ENCODE results near the gene EZH2.
A peak's percentile ranks its signal among the peaks of the same experiment; 100 is the strongest.

EZH2 gene

DNA sequence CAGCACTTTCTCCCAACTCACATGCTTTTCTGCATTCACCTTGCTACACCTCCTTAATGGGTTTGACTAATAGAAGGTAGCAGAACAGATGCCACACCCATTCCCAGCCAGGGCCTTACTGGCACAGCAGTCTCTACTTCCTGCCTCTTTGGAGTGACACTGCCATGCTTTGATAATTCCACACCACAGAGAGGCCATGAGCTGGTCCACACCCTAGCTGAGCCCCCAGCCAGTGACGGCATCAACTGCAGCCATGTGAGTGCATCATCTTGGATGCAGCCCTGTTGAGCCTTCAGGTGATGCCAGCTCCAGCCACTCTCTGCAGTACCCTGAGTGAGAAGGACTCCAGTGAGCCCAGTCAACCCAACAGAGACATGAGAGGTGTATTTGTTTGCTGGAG lies 27.5 kb upstream of the EZH2 start:
- no peak overlapping the region for H3K27ac ChIP-seq (ENCODE audit: low read depth, low read length)
- H3K4me3 ChIP-seq (ENCODE audit: low read depth, low read length): peak overlapping the region; percentile 14
- no peaks in the 10 kb centered on the region for H3K79me1 ChIP-seq (ENCODE audit: low read length)
- no peak overlapping the region for H3K9ac ChIP-seq (ENCODE audit: low read length)
- H2AFZ ChIP-seq (ENCODE audit: insufficient read depth, low read length, poor library complexity): no peak overlapping the region
- H2BK120ac ChIP-seq (ENCODE audit: insufficient read depth, low read length, poor library complexity): no peak overlapping the region
- H3K18ac ChIP-seq (ENCODE audit: low read length): no peak overlapping the region
- H3K79me2 ChIP-seq (ENCODE audit: control insufficient read depth, insufficient read depth, low read length, poor library complexity): no peaks in the 10 kb centered on the region
- H2BK5ac ChIP-seq (ENCODE audit: low read depth, low read length, poor library complexity): no peak overlapping the region
- no peak overlapping the region for H3K4ac ChIP-seq (ENCODE audit: low read depth, low read length)
- no CpG with 5 or more reads among the region's 1 CpG for WGBS (ENCODE audit: extremely low coverage, insufficient coverage, insufficient read length)
- no peak overlapping the region for H4K12ac ChIP-seq (ENCODE audit: low read depth, low read length)
- H3K27me3 ChIP-seq (ENCODE audit: insufficient read depth, low read length): no peaks in the 10 kb centered on the region
- no peak overlapping the region for H2AK5ac ChIP-seq (ENCODE audit: low read length)
- no peak for DNase-seq
- peaks cover 4 to 6% of the 10 kb centered on the region in 2 experiments for H3K4me1 ChIP-seq (ENCODE audit: control insufficient read depth in 1 of 2, insufficient read depth in 2 of 2, low read length in 2 of 2)
- no peaks in the 10 kb centered on the region for H3K9me3 ChIP-seq (ENCODE audit: insufficient read depth, low read depth, low read length)
- H4K91ac ChIP-seq (ENCODE audit: low read depth, low read length): no peak overlapping the region
- H3K14ac ChIP-seq (ENCODE audit: low read length): no peak overlapping the region
- no peak overlapping the region for H3K23ac ChIP-seq (ENCODE audit: low read length)
- H2BK12ac ChIP-seq (ENCODE audit: low read length): no peak overlapping the region
- no peak overlapping the region for H3K4me2 ChIP-seq (ENCODE audit: low read length)
- H3K36me3 ChIP-seq (ENCODE audit: control insufficient read depth in 1 of 2, insufficient read depth in 2 of 2, low read length in 2 of 2): no peaks in the 10 kb centered on the region
- no peak overlapping the region for H4K8ac ChIP-seq (ENCODE audit: low read depth, low read length)

GRCh38 chr7:148909568-148909967 lies 25.5 kb upstream of the EZH2 start:
- Histone ChIP-seq H3K23ac (ENCODE audit: low read length) (no peak overlapping the region), H3K79me1 (ENCODE audit: low read length) (no peaks in the 10 kb centered on the region), H3K4me1 (ENCODE audit: control insufficient read depth in 1 of 2, insufficient read depth in 2 of 2, low read length in 2 of 2) (peaks cover 2 to 5% of the 10 kb centered on the region in 2 experiments), H2BK120ac (ENCODE audit: insufficient read depth, low read length, poor library complexity) (no peak overlapping the region), H3K9ac (ENCODE audit: low read length) (no peak overlapping the region), H4K8ac (ENCODE audit: low read depth, low read length) (no peak overlapping the region), H2AFZ (ENCODE audit: insufficient read depth, low read length, poor library complexity) (no peak overlapping the region), H3K18ac (ENCODE audit: low read length) (no peak overlapping the region), H3K79me2 (ENCODE audit: control insufficient read depth, insufficient read depth, low read length, poor library complexity) (no peaks in the 10 kb centered on the region), H3K4me3 (ENCODE audit: low read depth, low read length) (no peak overlapping the region), H3K27me3 (ENCODE audit: insufficient read depth, low read length) (no peaks in the 10 kb centered on the region), H3K14ac (ENCODE audit: low read length) (no peak overlapping the region), H4K91ac (ENCODE audit: low read depth, low read length) (no peak overlapping the region), H3K4ac (ENCODE audit: low read depth, low read length) (no peak overlapping the region), H3K9me3 (ENCODE audit: insufficient read depth, low read depth, low read length) (no peaks in the 10 kb centered on the region), H2BK5ac (ENCODE audit: low read depth, low read length, poor library complexity) (no peak overlapping the region), H3K27ac (ENCODE audit: low read depth, low read length) (no peak overlapping the region), H2AK5ac (ENCODE audit: low read length) (no peak overlapping the region), H4K12ac (ENCODE audit: low read depth, low read length) (no peak overlapping the region), H3K4me2 (ENCODE audit: low read length) (no peak overlapping the region), H2BK12ac (ENCODE audit: low read length) (no peak overlapping the region), H3K36me3 (ENCODE audit: control insufficient read depth in 1 of 2, insufficient read depth in 2 of 2, low read length in 2 of 2) (no peaks in the 10 kb centered on the region)
- peak; percentile 2 to 18 for DNase-seq
- WGBS (ENCODE audit: extremely low coverage, insufficient coverage, insufficient read length): no CpG with 5 or more reads among the region's 5 CpGs

GRCh38 chr7:148906707-148907498 lies 22.8 kb upstream of the EZH2 start:
- WGBS (ENCODE audit: extremely low coverage, insufficient coverage, insufficient read length): no CpG with 5 or more reads among the region's 9 CpGs
- no peaks in the 10 kb centered on the region for H3K79me2 ChIP-seq (ENCODE audit: control insufficient read depth, insufficient read depth, low read length, poor library complexity)
- H3K14ac ChIP-seq (ENCODE audit: low read length): no peak overlapping the region
- H2AFZ ChIP-seq (ENCODE audit: insufficient read depth, low read length, poor library complexity): no peak overlapping the region
- no peaks in the 10 kb centered on the region for H3K4me1 ChIP-seq (ENCODE audit: control insufficient read depth in 1 of 2, insufficient read depth in 2 of 2, low read length in 2 of 2)
- no peak overlapping the region for H3K4me2 ChIP-seq (ENCODE audit: low read length)
- H3K79me1 ChIP-seq (ENCODE audit: low read length): no peaks in the 10 kb centered on the region
- no peaks in the 10 kb centered on the region for H3K36me3 ChIP-seq (ENCODE audit: control insufficient read depth in 1 of 2, insufficient read depth in 2 of 2, low read length in 2 of 2)
- H4K8ac ChIP-seq (ENCODE audit: low read depth, low read length): no peak overlapping the region
- no peak overlapping the region for H3K18ac ChIP-seq (ENCODE audit: low read length)
- DNase-seq: no peak
- no peak overlapping the region for H2BK5ac ChIP-seq (ENCODE audit: low read depth, low read length, poor library complexity)
- no peak overlapping the region for H3K9ac ChIP-seq (ENCODE audit: low read length)
- H2AK5ac ChIP-seq (ENCODE audit: low read length): no peak overlapping the region
- no peaks in the 10 kb centered on the region for H3K27me3 ChIP-seq (ENCODE audit: insufficient read depth, low read length)
- no peaks in the 10 kb centered on the region for H3K9me3 ChIP-seq (ENCODE audit: insufficient read depth, low read depth, low read length)
- H2BK12ac ChIP-seq (ENCODE audit: low read length): no peak overlapping the region
- no peak overlapping the region for H3K23ac ChIP-seq (ENCODE audit: low read length)
- H3K27ac ChIP-seq (ENCODE audit: low read depth, low read length): no peak overlapping the region
- no peak overlapping the region for H2BK120ac ChIP-seq (ENCODE audit: insufficient read depth, low read length, poor library complexity)
- no peak overlapping the region for H3K4ac ChIP-seq (ENCODE audit: low read depth, low read length)
- no peak overlapping the region for H3K4me3 ChIP-seq (ENCODE audit: low read depth, low read length)
- H4K91ac ChIP-seq (ENCODE audit: low read depth, low read length): no peak overlapping the region
- H4K12ac ChIP-seq (ENCODE audit: low read depth, low read length): no peak overlapping the region

GRCh38 chr7:148905093-148905666 lies 21.1 kb upstream of the EZH2 start:
- no peaks in the 10 kb centered on the region for H3K36me3 ChIP-seq (ENCODE audit: control insufficient read depth in 1 of 2, insufficient read depth in 2 of 2, low read length in 2 of 2)
- H3K9me3 ChIP-seq (ENCODE audit: insufficient read depth, low read depth, low read length): no peaks in the 10 kb centered on the region
- H2AK5ac ChIP-seq (ENCODE audit: low read length): no peak overlapping the region
- no peak overlapping the region for H3K14ac ChIP-seq (ENCODE audit: low read length)
- no CpG with 5 or more reads among the region's 6 CpGs for WGBS (ENCODE audit: extremely low coverage, insufficient coverage, insufficient read length)
- no peak overlapping the region for H2AFZ ChIP-seq (ENCODE audit: insufficient read depth, low read length, poor library complexity)
- DNase-seq: no peak
- no peak overlapping the region for H3K4me3 ChIP-seq (ENCODE audit: low read depth, low read length)
- no peak overlapping the region for H3K23ac ChIP-seq (ENCODE audit: low read length)
- H3K27ac ChIP-seq (ENCODE audit: low read depth, low read length): no peak overlapping the region
- no peak overlapping the region for H4K12ac ChIP-seq (ENCODE audit: low read depth, low read length)
- no peak overlapping the region for H3K4ac ChIP-seq (ENCODE audit: low read depth, low read length)
- H3K9ac ChIP-seq (ENCODE audit: low read length): no peak overlapping the region
- H2BK12ac ChIP-seq (ENCODE audit: low read length): no peak overlapping the region
- H3K4me2 ChIP-seq (ENCODE audit: low read length): no peak overlapping the region
- no peaks in the 10 kb centered on the region for H3K79me2 ChIP-seq (ENCODE audit: control insufficient read depth, insufficient read depth, low read length, poor library complexity)
- no peaks in the 10 kb centered on the region for H3K79me1 ChIP-seq (ENCODE audit: low read length)
- no peaks in the 10 kb centered on the region for H3K4me1 ChIP-seq (ENCODE audit: control insufficient read depth in 1 of 2, insufficient read depth in 2 of 2, low read length in 2 of 2)
- H3K27me3 ChIP-seq (ENCODE audit: insufficient read depth, low read length): no peaks in the 10 kb centered on the region
- no peak overlapping the region for H3K18ac ChIP-seq (ENCODE audit: low read length)
- no peak overlapping the region for H4K91ac ChIP-seq (ENCODE audit: low read depth, low read length)
- no peak overlapping the region for H4K8ac ChIP-seq (ENCODE audit: low read depth, low read length)
- no peak overlapping the region for H2BK5ac ChIP-seq (ENCODE audit: low read depth, low read length, poor library complexity)
- H2BK120ac ChIP-seq (ENCODE audit: insufficient read depth, low read length, poor library complexity): no peak overlapping the region
